K562 (cell line): ENCODE results near the gene CTRB2. TPM values are rescaled to one million over a fixed set of nuclear protein-coding genes. Genes with fewer than 3 reads are reported as not detected.

Experiments
- ATAC-seq: fragments of 200-7000 bp; cut with Tn5 transposase; 3 replicates; pipeline ENCODE4 v1.9.1; 2020; ENCODE audit warnings: moderate library complexity
- BruUV-seq: library from RNA; stranded (reverse); fragments of 400-500 nt; replicated peaks from 2 replicates; lab custom pipeline; 2021; lab: Mats Ljungman, UMichigan
- CTCF ChIA-PET: fragments of 300-600 bp; formaldehyde crosslinking; extraction: SDS; loops from one replicate; lab custom pipeline; 2021; ENCODE audit warnings: low intra/inter-chr PET ratio; lab: Yijun Ruan, JAX
- POLR2A ChIA-PET: fragments of 300-600, 350-650 bp; sonication (Branson Sonifier 250); formaldehyde crosslinking; extraction: SDS; loops from one replicate; lab custom pipeline; 2021; ENCODE audit warnings: antibody characterized with exemption, inconsistent platforms; lab: Yijun Ruan, JAX
- DNase-seq, 4 experiments: peaks; one replicate each; pipeline versions ENCODE4 v3.0.0 to v3.0.0-alpha.2; 2011 to 2018; ENCODE audit warnings: low spot score in 3 of 4, mixed read lengths in 3 of 4; ENCODE audit errors: extremely low read depth in 1 of 4
- FAIRE-seq: peaks from 2 replicates; lab custom pipeline; 2011; peaks lifted over from hg19 to GRCh38; lab: Jason Lieb, UNC
- H2AFZ ChIP-seq: 2 replicates; pipeline ENCODE4 v1.6.0; 2011; ENCODE audit warnings: low read depth, low read length, control low read depth, inconsistent platforms
- H3K27ac ChIP-seq: fragments of 200-600 bp; 3 replicates; pipeline ENCODE4 v1.8.0; 2011; ENCODE audit warnings: low read depth, mild to moderate bottlenecking, control low read depth, inconsistent platforms, low read length, moderate library complexity, mixed read lengths; ENCODE audit errors: extremely low read depth
- H3K27me3 ChIP-seq, 2 experiments: fragments of 300-600 bp in 1 of 2; 2 replicates in 1 of 2; 3 replicates in 1 of 2; pipeline versions ENCODE4 v1.6.0 to v1.8.0; 2011; ENCODE audit warnings: inconsistent platforms in 2 of 2, low read length in 2 of 2, mild to moderate bottlenecking in 1 of 2, mixed read lengths in 1 of 2, moderate library complexity in 1 of 2; ENCODE audit not compliant: control insufficient read depth in 2 of 2, insufficient read depth in 2 of 2
- H3K36me3 ChIP-seq: fragments of 300-600 bp; 3 replicates; pipeline ENCODE4 v1.8.0; 2011; ENCODE audit warnings: mild to moderate bottlenecking, low read length, inconsistent platforms; ENCODE audit not compliant: control insufficient read depth, insufficient read depth
- H3K4me1 ChIP-seq, 2 experiments: fragments of 200-600 bp in 1 of 2; replicated peaks in 1 of 2; 2 replicates in 1 of 2; 3 replicates in 1 of 2; pipeline versions ENCODE4 v1.5.1 to v1.8.0; 2011; ENCODE audit warnings: inconsistent platforms in 2 of 2, low read length in 2 of 2, mild to moderate bottlenecking in 1 of 2, mixed read lengths in 1 of 2, moderate library complexity in 1 of 2; ENCODE audit not compliant: control insufficient read depth in 2 of 2, insufficient read depth in 2 of 2
- H3K4me2 ChIP-seq: 2 replicates; pipeline ENCODE4 v1.6.1; 2011; ENCODE audit warnings: low read length, control low read depth, inconsistent platforms, mixed read lengths; ENCODE audit not compliant: insufficient read depth
- H3K4me3 ChIP-seq: fragments of 200-600 bp; sonication (generic), shearing (Covaris generic); 2 replicates; pipeline ENCODE4 v1.5.1; 2016; ENCODE audit warnings: control low read depth, inconsistent platforms
- H3K79me2 ChIP-seq: fragments of 200-600 bp; 3 replicates; pipeline ENCODE4 v1.8.0; 2011; ENCODE audit warnings: low read length, inconsistent platforms; ENCODE audit not compliant: control insufficient read depth, insufficient read depth
- H3K9ac ChIP-seq, 2 experiments: 2 replicates each; pipeline versions ENCODE4 v1.6.0 to v1.6.1; 2011; ENCODE audit warnings: low read depth in 2 of 2, low read length in 2 of 2, control low read depth in 1 of 2, inconsistent platforms in 1 of 2, mild to moderate bottlenecking in 1 of 2, mixed read lengths in 1 of 2; ENCODE audit not compliant: insufficient read depth in 1 of 2
- H3K9me1 ChIP-seq: one replicate; pipeline ENCODE4 v1.6.0; 2011; ENCODE audit warnings: inconsistent platforms, mild to moderate bottlenecking, low read length, moderate library complexity; ENCODE audit not compliant: control insufficient read depth, insufficient read depth
- H3K9me3 ChIP-seq: replicated peaks from 2 replicates; pipeline ENCODE4 v1.5.1; 2011; ENCODE audit warnings: low read depth, low read length, inconsistent platforms; ENCODE audit not compliant: control insufficient read depth, insufficient read depth
- H4K20me1 ChIP-seq: replicated peaks from 2 replicates; pipeline ENCODE4 v1.6.1; 2011; ENCODE audit warnings: low read length, inconsistent platforms, mixed read lengths; ENCODE audit not compliant: control insufficient read depth, insufficient read depth
- DLX4 ChIP-seq: fragments of 250-450 bp; sonication (Bioruptor Pico); IDR thresholded peaks from 2 replicates; pipeline ENCODE4 v1.6.1; 2021; ENCODE audit warnings: mild to moderate bottlenecking
- GTF2F1 ChIP-seq: IDR thresholded peaks from 2 replicates; pipeline ENCODE4 v1.6.1; 2011; ENCODE audit warnings: low read depth, low read length, improper control_type of control experiment
- KDM2B ChIP-seq: fragments of 250-450 bp; sonication (Bioruptor Pico); IDR thresholded peaks from 2 replicates; pipeline ENCODE4 v1.8.0; 2021; ENCODE audit warnings: mild to moderate bottlenecking, moderate library complexity
- POU5F1 ChIP-seq: fragments of 150-350 bp; IDR thresholded peaks from 2 replicates; pipeline ENCODE4 v1.6.1; 2014; ENCODE audit warnings: borderline replicate concordance, low read length, low read depth, mild to moderate bottlenecking; ENCODE audit not compliant: partially characterized antibody
- SMAD1 ChIP-seq: fragments of 150-350 bp; IDR thresholded peaks from 2 replicates; pipeline ENCODE4 v1.6.1; 2014; ENCODE audit warnings: low read length, low read depth; ENCODE audit not compliant: partially characterized antibody
- SPI1 ChIP-seq: IDR thresholded peaks from 2 replicates; pipeline ENCODE4 v1.6.1; 2011; ENCODE audit warnings: low read depth, low read length, control low read depth, borderline replicate concordance
- TSC22D4 ChIP-seq: fragments of 450-650 bp; IDR thresholded peaks from 2 replicates; pipeline ENCODE4 v1.6.1; 2016; ENCODE audit warnings: missing genetic modification characterization, missing biosample characterization, control low read depth
- ZC3H11A ChIP-seq: IDR thresholded peaks from 2 replicates; pipeline ENCODE4 v1.6.1; 2012; ENCODE audit warnings: low read depth, low read length, improper control_type of control experiment
- ZNF133 ChIP-seq: fragments of 250-450 bp; sonication (Bioruptor Pico); IDR thresholded peaks from 2 replicates; pipeline ENCODE4 v1.4.0; 2020; ENCODE audit warnings: mild to moderate bottlenecking
- ZNF175 ChIP-seq: fragments of 200-800 bp; sonication (Bioruptor generic); IDR thresholded peaks from 2 replicates; pipeline ENCODE4 v1.6.1; 2016; ENCODE audit warnings: low read depth, mild to moderate bottlenecking, missing genetic modification characterization, missing compliant biosample characterization
- WGBS: fragments of 100-300 bp; shearing (Covaris generic); methylation state at CpG from one replicate; pipeline ENCODE4 v1.1.6; 2016; ENCODE audit warnings: low coverage, mixed read lengths; ENCODE audit not compliant: insufficient coverage; ENCODE audit errors: missing lambda C conversion rate; 5-methylcytosine and 5-hydroxymethylcytosine counted together
- in situ Hi-C: fragments of 300-500 bp; cut with MboI; formaldehyde crosslinking; loops from 4 replicates; pipeline ENCODE4 v1.15.0; 2018; ENCODE audit warnings: inconsistent platforms, mixed read lengths
- intact Hi-C: fragments of 100-400 bp; cut with micrococcal nuclease; formaldehyde crosslinking; loops from 2 replicates; pipeline ENCODE4 v1.14.2; 2022
- polyA plus RNA-seq, 8 experiments: library from polyadenylated mRNA; depleted of rRNA in 4 of 8; stranded (reverse) in 5 of 8; unstranded in 3 of 8; fragments of >200 nt; fragmentation: Nextera tagmentation in 2 of 8; fragmentation: Illumina TruSeq in 1 of 8; extraction: Ambion mirVana in 2 of 8; extraction: Trizol in 1 of 8; gene quantifications; 2 replicates each; pipeline versions ENCODE4 v1.2.1 to v1.2.3, GENCODE V29; 2011 to 2014; ENCODE audit warnings: inconsistent platforms in 1 of 8, missing spikeins in 1 of 8
- total RNA-seq, 7 experiments: library from RNA; depleted of rRNA in 6 of 7; stranded (reverse); fragments of >200 nt in 6 of 7; fragmentation: Illumina TruSeq in 2 of 7; extraction: Trizol in 2 of 7; gene quantifications; 2 replicates each; pipeline versions ENCODE4 v1.2.1 to v1.2.3, GENCODE V29; 2011 to 2021; ENCODE audit warnings: low replicate concordance in 1 of 7
- TF ChIP-seq, protein P1 (sequence below): fragments of 450-650 bp; formaldehyde crosslinking; IDR thresholded peaks from 2 replicates; pipeline ENCODE4 v1.4.0; 2022; ENCODE audit warnings: mild to moderate bottlenecking, moderate library complexity
- TF ChIP-seq, protein P2 (sequence below): fragments of 250-450 bp; sonication (Bioruptor Pico); IDR thresholded peaks from 2 replicates; pipeline ENCODE4 v1.9.0; 2021; ENCODE audit warnings: mild to moderate bottlenecking, inconsistent platforms
- TF ChIP-seq, protein P3 (sequence below), 2 experiments: fragments of 450-650 bp in 1 of 2; sonication (generic) in 1 of 2; formaldehyde crosslinking in 1 of 2; IDR thresholded peaks in 1 of 2; conservative IDR thresholded peaks in 1 of 2; 2 replicates each; pipeline versions ENCODE4 v1.6.1 to v1.8.1; 2016 to 2023; ENCODE audit warnings: mild to moderate bottlenecking in 2 of 2, moderate library complexity in 2 of 2, inconsistent platforms in 1 of 2, missing genetic modification reagents in 1 of 2
- TF ChIP-seq, protein P4 (sequence below): fragments of 200-800 bp; sonication (Bioruptor generic); IDR thresholded peaks from 2 replicates; pipeline ENCODE4 v1.6.1; 2017; ENCODE audit warnings: missing genetic modification characterization, missing compliant biosample characterization

The CTRB2 gene
- total and polyA plus RNA-seq, 9 of the 15 experiments (the other 6 are each of a cell fraction or from before 2014, with no cell fraction given): 5.1 TPM; not detected in 8

DNA sequence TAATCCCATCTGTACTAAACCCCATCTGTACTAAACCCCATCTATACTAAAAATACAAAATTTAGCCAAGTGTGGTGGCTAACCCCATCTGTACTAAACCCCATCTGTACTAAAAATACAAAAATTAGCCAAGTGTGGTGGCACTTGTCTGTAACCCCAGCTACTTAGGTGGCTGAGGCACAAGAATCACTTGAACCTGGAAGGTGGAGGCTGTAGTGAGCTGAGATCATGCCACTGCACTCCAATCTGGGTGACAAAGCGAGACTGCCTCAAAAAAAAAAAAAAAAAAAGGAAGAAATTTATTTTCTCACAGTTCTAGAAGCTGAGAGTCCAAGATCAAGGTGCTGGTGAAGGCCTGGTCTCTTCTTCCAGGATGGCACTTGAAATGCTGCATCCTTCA lies 46.6 kb downstream of the CTRB2 start:
- in situ Hi-C loops (no loop called here), intact Hi-C loops (no loop called here)
- POLR2A ChIA-PET: interaction anchor here (0.6 kb wide), 1 partner anchor 284 kb away, joined by 3 read pairs; no protein-coding TSS in a partner anchor
- TF ChIP-seq ZNF133 (CRISPR knock-in tag): no peak
- no peak for TF ChIP-seq GTF2F1
- TF ChIP-seq SPI1: no peak
- TF ChIP-seq, protein P1, sequence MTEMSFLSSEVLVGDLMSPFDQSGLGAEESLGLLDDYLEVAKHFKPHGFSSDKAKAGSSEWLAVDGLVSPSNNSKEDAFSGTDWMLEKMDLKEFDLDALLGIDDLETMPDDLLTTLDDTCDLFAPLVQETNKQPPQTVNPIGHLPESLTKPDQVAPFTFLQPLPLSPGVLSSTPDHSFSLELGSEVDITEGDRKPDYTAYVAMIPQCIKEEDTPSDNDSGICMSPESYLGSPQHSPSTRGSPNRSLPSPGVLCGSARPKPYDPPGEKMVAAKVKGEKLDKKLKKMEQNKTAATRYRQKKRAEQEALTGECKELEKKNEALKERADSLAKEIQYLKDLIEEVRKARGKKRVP (CRISPR knock-in tag): no peak
- TF ChIP-seq TSC22D4 (tag): no peak
- TF ChIP-seq ZC3H11A: no peak
- TF ChIP-seq SMAD1: no peak
- no peak for TF ChIP-seq ZNF175
- TF ChIP-seq KDM2B: no peak
- TF ChIP-seq POU5F1: no peak
- no peak for TF ChIP-seq DLX4
- TF ChIP-seq, protein P2, sequence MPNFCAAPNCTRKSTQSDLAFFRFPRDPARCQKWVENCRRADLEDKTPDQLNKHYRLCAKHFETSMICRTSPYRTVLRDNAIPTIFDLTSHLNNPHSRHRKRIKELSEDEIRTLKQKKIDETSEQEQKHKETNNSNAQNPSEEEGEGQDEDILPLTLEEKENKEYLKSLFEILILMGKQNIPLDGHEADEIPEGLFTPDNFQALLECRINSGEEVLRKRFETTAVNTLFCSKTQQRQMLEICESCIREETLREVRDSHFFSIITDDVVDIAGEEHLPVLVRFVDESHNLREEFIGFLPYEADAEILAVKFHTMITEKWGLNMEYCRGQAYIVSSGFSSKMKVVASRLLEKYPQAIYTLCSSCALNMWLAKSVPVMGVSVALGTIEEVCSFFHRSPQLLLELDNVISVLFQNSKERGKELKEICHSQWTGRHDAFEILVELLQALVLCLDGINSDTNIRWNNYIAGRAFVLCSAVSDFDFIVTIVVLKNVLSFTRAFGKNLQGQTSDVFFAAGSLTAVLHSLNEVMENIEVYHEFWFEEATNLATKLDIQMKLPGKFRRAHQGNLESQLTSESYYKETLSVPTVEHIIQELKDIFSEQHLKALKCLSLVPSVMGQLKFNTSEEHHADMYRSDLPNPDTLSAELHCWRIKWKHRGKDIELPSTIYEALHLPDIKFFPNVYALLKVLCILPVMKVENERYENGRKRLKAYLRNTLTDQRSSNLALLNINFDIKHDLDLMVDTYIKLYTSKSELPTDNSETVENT (CRISPR knock-in tag): no peak
- TF ChIP-seq, protein P3, sequence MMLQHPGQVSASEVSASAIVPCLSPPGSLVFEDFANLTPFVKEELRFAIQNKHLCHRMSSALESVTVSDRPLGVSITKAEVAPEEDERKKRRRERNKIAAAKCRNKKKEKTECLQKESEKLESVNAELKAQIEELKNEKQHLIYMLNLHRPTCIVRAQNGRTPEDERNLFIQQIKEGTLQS (IDR thresholded peaks at IDR 0.05): no peak
- TF ChIP-seq, protein P3 (CRISPR knock-in tag; conservative IDR thresholded peaks at IDR 0.05): no peak
- TF ChIP-seq, protein P4, sequence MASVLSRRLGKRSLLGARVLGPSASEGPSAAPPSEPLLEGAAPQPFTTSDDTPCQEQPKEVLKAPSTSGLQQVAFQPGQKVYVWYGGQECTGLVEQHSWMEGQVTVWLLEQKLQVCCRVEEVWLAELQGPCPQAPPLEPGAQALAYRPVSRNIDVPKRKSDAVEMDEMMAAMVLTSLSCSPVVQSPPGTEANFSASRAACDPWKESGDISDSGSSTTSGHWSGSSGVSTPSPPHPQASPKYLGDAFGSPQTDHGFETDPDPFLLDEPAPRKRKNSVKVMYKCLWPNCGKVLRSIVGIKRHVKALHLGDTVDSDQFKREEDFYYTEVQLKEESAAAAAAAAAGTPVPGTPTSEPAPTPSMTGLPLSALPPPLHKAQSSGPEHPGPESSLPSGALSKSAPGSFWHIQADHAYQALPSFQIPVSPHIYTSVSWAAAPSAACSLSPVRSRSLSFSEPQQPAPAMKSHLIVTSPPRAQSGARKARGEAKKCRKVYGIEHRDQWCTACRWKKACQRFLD (CRISPR knock-in tag): no peak
- Histone ChIP-seq H3K4me2 (no peak overlapping the region), H3K9ac (no peak overlapping the region), H3K36me3 (peaks cover 10% of the 10 kb centered on the region; the same call in 2 of the 3 replicates), H3K9me1 (no peaks in the 10 kb centered on the region), H3K27ac (no peak overlapping the region), H3K9me3 (0 out of 2 replicates have a peak, but pooled peaks cover 3% of the 10 kb centered on the region), H3K27me3 (no peaks in the 10 kb centered on the region), H3K4me1 (no peaks in the 10 kb centered on the region), H2AFZ (no peak overlapping the region), H3K79me2 (no peaks in the 10 kb centered on the region), H3K4me3 (no peak overlapping the region), H4K20me1 (no peaks in the 10 kb centered on the region)
- 50% methylated on average over 1 of the region's 1 CpG for WGBS
- BruUV-seq: no TSS peak
- no peak for FAIRE-seq
- CTCF ChIA-PET: no interaction called here
- ATAC-seq: no peak
- no peak for DNase-seq
